Mesendoderm (in vitro differentiated cells): ENCODE data around the gene CPED1.
A peak's percentile ranks its signal among the peaks of the same experiment; 100 is the strongest.
"Not testable (repeated sequence)": the region's sequence is repeated elsewhere in the genome, so short reads cannot be mapped to it uniquely, and the experiment has no call there.

Experiments
- DNase-seq: peaks from one replicate; pipeline ENCODE4 v3.0.0; 2013
- H2AK5ac ChIP-seq: 2 replicates; pipeline ENCODE4 v1.6.1; 2013; ENCODE audit warnings: low read length, inconsistent platforms
- H2BK120ac ChIP-seq: 2 replicates; pipeline ENCODE4 v1.6.1; 2013; ENCODE audit warnings: low read depth, mild to moderate bottlenecking, low read length, moderate library complexity, mixed read lengths
- H2BK15ac ChIP-seq: replicated peaks from 2 replicates; pipeline ENCODE4 v1.6.1; 2013; ENCODE audit warnings: low read depth, mild to moderate bottlenecking, moderate library complexity
- H2BK5ac ChIP-seq: 2 replicates; pipeline ENCODE4 v1.6.1; 2013; ENCODE audit warnings: low read length, inconsistent platforms
- H3K18ac ChIP-seq: 2 replicates; pipeline ENCODE4 v1.6.1; 2013; ENCODE audit warnings: mild to moderate bottlenecking, low read length, mixed read lengths
- H3K23ac ChIP-seq: one replicate; pipeline ENCODE4 v1.6.1; 2013; ENCODE audit warnings: low read length
- H3K27ac ChIP-seq: 2 replicates; pipeline ENCODE4 v1.5.1; 2013; ENCODE audit warnings: low read depth, mild to moderate bottlenecking, inconsistent platforms, low read length, moderate library complexity
- H3K27me3 ChIP-seq: 2 replicates; pipeline ENCODE4 v1.6.1; 2013; ENCODE audit warnings: low read length, control low read depth, mild to moderate bottlenecking, inconsistent platforms; ENCODE audit not compliant: insufficient read depth, poor library complexity
- H3K36me3 ChIP-seq: 2 replicates; pipeline ENCODE4 v1.6.1; 2013; ENCODE audit warnings: low read length, inconsistent platforms; ENCODE audit not compliant: control insufficient read depth, insufficient read depth
- H3K4ac ChIP-seq: one replicate; pipeline ENCODE4 v1.6.1; 2013; ENCODE audit warnings: low read depth, mild to moderate bottlenecking, low read length, moderate library complexity
- H3K4me1 ChIP-seq: 2 replicates; pipeline ENCODE4 v1.6.1; 2013; ENCODE audit warnings: low read depth, low read length, inconsistent platforms; ENCODE audit not compliant: control insufficient read depth
- H3K4me2 ChIP-seq: 2 replicates; pipeline ENCODE4 v1.6.1; 2013; ENCODE audit warnings: low read length
- H3K4me3 ChIP-seq: 2 replicates; pipeline ENCODE4 v1.5.1; 2013; ENCODE audit warnings: mild to moderate bottlenecking, low read length
- H3K56ac ChIP-seq: one replicate; pipeline ENCODE4 v1.6.1; 2013; ENCODE audit warnings: low read length
- H3K79me1 ChIP-seq: 2 replicates; pipeline ENCODE4 v1.6.1; 2013; ENCODE audit warnings: low read length, inconsistent platforms
- H3K79me2 ChIP-seq: 2 replicates; pipeline ENCODE4 v1.6.1; 2013; ENCODE audit warnings: mild to moderate bottlenecking, low read length; ENCODE audit not compliant: control insufficient read depth, insufficient read depth
- H3K9ac ChIP-seq: 2 replicates; pipeline ENCODE4 v1.6.1; 2013; ENCODE audit warnings: low read length, inconsistent platforms
- H4K5ac ChIP-seq: one replicate; pipeline ENCODE4 v1.6.1; 2013; ENCODE audit warnings: low read length
- H4K8ac ChIP-seq: one replicate; pipeline ENCODE4 v1.6.1; 2013; ENCODE audit warnings: low read depth, mild to moderate bottlenecking, control low read depth, low read length, moderate library complexity
- WGBS: extraction: QIAGEN DNeasy Blood & Tissue Kit; methylation state at CpG from one replicate; pipeline ENCODE4 v1.1.7; 2013; ENCODE audit warnings: low lambda C conversion rate, missing lambda C conversion rate; ENCODE audit not compliant: insufficient coverage; ENCODE audit errors: extremely low coverage; 5-methylcytosine and 5-hydroxymethylcytosine counted together

The CPED1 gene

DNA sequence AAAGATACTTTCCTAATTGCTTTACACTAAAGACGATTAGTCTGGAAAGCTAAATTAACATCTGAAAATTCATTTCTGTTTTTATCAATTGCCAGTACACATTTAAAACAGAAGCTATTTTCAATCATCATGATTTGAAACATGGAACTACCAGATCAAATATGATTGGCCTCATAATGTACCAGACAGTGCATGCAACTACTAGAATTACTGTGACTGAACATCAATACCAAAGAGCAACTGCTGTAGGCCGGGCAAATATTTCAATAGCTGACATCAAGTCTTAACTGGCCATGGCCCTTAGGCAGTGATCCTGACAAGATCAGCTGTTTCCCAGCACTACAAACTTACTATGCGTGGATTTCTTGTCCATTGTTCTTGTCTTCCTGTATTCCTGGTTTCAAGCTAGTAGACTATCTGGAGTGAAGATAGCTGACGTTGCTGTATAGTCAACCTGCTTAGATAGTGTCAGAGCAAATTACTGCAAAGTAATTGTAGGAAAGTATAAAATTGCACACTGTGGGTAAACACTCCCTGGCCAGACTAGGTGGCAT, 318.6 kb downstream of the CPED1 start:
- DNase-seq: peak; percentile 38
- Histone ChIP-seq H3K79me1 (no peaks in the 10 kb centered on the region), H3K23ac (peak overlapping the region; percentile 32), H3K79me2 (no peaks in the 10 kb centered on the region), H4K5ac (no peak overlapping the region), H4K8ac (no peak overlapping the region), H2BK120ac (no peak overlapping the region), H3K4ac (no peak overlapping the region), H2BK5ac (no peak overlapping the region), H2AK5ac (no peak overlapping the region), H3K4me1 (no peaks in the 10 kb centered on the region), H3K36me3 (no peaks in the 10 kb centered on the region), H3K4me3 (no peak overlapping the region), H3K18ac (no peak overlapping the region), H3K27ac (no peak overlapping the region), H3K4me2 (no peak overlapping the region), H2BK15ac (no peak overlapping the region), H3K9ac (no peak overlapping the region), H3K56ac (no peak overlapping the region), H3K27me3 (no peaks in the 10 kb centered on the region)
- no CpG with 5 or more reads among the region's 4 CpGs for WGBS

DNA sequence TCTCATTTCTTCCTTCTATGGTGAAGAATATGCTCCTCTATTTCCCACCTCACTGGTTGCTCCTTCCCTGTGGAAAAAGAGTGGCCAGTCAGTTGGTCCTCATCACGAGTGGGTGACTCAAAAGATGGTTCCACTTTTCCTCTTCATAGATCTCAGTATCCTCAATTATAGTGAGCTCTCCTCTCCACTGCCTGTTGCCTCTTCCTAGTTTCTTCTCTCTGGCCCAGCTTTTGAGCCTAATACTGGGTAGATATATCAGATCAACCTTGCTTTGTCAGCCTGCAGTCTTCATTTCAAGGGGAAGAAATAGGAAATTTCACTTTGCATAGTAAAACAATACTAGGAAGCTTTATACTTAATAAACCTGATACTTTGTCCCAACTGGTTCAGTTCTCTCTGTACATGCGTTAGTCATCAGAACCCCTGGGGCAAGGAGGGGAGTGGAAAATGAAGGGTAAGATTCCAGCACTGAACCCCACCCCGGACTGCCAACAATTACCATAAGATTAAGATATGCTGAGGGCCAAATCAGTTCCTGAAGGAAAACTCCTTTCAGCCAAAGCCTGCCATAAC, 324.8 kb downstream of the CPED1 start:
- Histone ChIP-seq H3K79me1 (no peaks in the 10 kb centered on the region), H2AK5ac (no peak overlapping the region), H2BK5ac (no peak overlapping the region), H3K36me3 (no peaks in the 10 kb centered on the region), H2BK15ac (no peak overlapping the region), H4K5ac (no peak overlapping the region), H3K56ac (no peak overlapping the region), H3K79me2 (no peaks in the 10 kb centered on the region), H4K8ac (no peak overlapping the region), H3K9ac (no peak overlapping the region), H3K4me3 (no peak overlapping the region), H3K4me1 (no peaks in the 10 kb centered on the region), H2BK120ac (no peak overlapping the region), H3K27me3 (no peaks in the 10 kb centered on the region), H3K27ac (no peak overlapping the region), H3K23ac (no peak overlapping the region), H3K4me2 (no peak overlapping the region), H3K18ac (no peak overlapping the region), H3K4ac (no peak overlapping the region)
- DNase-seq: no peak
- no CpG with 5 or more reads among the region's 3 CpGs for whole genome bisulfite sequencing

DNA sequence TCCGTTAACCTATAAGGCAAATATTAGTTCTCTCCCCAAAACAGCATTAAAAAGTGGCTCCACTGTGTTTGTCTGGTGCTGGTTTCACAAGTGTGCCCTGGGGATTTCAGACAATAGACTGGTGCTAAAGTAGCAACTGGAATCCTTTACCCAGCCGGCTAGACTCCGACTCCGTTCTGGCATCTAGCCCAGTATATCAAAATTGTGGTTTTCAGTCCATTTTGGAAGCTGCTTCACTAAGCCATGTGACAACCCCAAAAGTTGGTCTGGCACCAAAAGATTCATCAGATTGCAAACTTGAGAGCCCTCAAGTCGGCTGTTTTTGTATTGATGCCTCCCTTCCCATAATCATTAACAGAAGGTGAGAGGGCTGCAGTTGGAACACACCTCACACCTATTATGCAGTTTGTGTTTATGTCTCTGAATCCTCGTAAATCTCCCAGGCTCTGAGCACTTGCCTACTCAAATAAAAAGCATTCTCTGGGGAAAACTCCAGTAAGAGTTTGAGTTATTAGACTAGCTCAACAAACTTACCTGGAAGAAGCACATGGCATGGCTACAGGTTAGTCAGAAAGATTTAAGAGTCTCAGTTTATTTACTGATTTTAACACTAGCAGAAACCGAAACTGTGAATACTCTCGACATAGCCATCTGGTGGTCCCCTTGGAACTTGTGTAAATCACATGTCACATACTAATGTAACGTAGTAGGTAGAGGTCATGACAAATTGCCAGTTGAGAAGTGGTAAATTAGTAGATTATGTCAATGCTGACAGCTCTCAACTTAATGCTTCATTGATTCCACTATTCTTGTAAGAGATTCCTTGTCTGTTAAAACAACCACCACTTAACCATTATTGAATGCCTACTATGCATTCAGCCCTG, 325.5 kb downstream of the CPED1 start:
- no CpG with 5 or more reads among the region's 9 CpGs for WGBS
- Histone ChIP-seq H3K4me3 (no peak overlapping the region), H3K56ac (no peak overlapping the region), H3K23ac (no peak overlapping the region), H2BK5ac (no peak overlapping the region), H2AK5ac (no peak overlapping the region), H3K18ac (no peak overlapping the region), H3K27me3 (no peaks in the 10 kb centered on the region), H2BK120ac (no peak overlapping the region), H2BK15ac (no peak overlapping the region), H4K8ac (no peak overlapping the region), H4K5ac (no peak overlapping the region), H3K79me1 (no peaks in the 10 kb centered on the region), H3K4ac (no peak overlapping the region), H3K27ac (no peak overlapping the region), H3K4me2 (no peak overlapping the region), H3K9ac (no peak overlapping the region), H3K4me1 (no peaks in the 10 kb centered on the region), H3K79me2 (no peaks in the 10 kb centered on the region), H3K36me3 (no peaks in the 10 kb centered on the region)
- peak; percentile 37 for DNase-seq

- not testable (repeated sequence) for H3K79me1 ChIP-seq, H2BK15ac ChIP-seq
Measured at GRCh38 chr7:121315170-121315569, 326.7 kb downstream of the CPED1 start.

DNA sequence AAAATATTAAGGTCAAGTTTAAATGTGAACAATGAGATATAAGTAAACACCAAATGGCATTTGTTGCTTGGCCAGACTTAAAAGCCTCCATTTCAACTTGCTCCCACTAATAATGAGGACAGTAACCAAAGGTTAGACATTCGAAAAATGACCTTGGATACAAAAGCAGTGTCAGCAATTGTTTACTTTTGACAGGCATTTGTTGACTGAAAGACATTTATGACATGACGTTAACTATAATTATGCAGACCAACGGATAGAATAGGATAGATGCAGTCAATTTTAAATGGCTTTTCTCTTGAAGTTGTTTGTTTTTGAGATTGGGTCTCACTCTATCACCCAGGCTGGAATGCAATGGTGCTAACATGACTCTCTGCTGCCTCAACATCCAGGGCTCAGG, 333.9 kb downstream of the CPED1 start:
- no peak overlapping the region for H3K4ac ChIP-seq
- no peaks in the 10 kb centered on the region for H3K36me3 ChIP-seq
- no peak overlapping the region for H3K23ac ChIP-seq
- no peak overlapping the region for H3K18ac ChIP-seq
- H2BK5ac ChIP-seq: no peak overlapping the region
- H3K4me3 ChIP-seq: no peak overlapping the region
- no peak overlapping the region for H4K8ac ChIP-seq
- no peak overlapping the region for H2BK120ac ChIP-seq
- no peaks in the 10 kb centered on the region for H3K79me1 ChIP-seq
- no peaks in the 10 kb centered on the region for H3K27me3 ChIP-seq
- H3K79me2 ChIP-seq: no peaks in the 10 kb centered on the region
- DNase-seq: no peak
- no peak overlapping the region for H3K56ac ChIP-seq
- no peak overlapping the region for H2BK15ac ChIP-seq
- H3K9ac ChIP-seq: no peak overlapping the region
- H3K4me2 ChIP-seq: no peak overlapping the region
- H2AK5ac ChIP-seq: no peak overlapping the region
- H3K27ac ChIP-seq: no peak overlapping the region
- no peak overlapping the region for H4K5ac ChIP-seq
- no peaks in the 10 kb centered on the region for H3K4me1 ChIP-seq
- WGBS: no CpG with 5 or more reads among the region's 3 CpGs

More at GRCh38 chr7:121315170-121315569, 326.7 kb downstream of the CPED1 start:
- H3K4ac ChIP-seq, H3K4me2 ChIP-seq, H4K5ac ChIP-seq, H3K56ac ChIP-seq, H3K79me2 ChIP-seq, DNase-seq, H3K9ac ChIP-seq, H3K23ac ChIP-seq, H2AK5ac ChIP-seq, H3K36me3 ChIP-seq, H3K27ac ChIP-seq, H4K8ac ChIP-seq, H3K4me1 ChIP-seq, H3K27me3 ChIP-seq, H2BK120ac ChIP-seq, H3K4me3 ChIP-seq, H2BK5ac ChIP-seq, H3K18ac ChIP-seq: not testable (repeated sequence)
- WGBS: no CpG with 5 or more reads among the region's 3 CpGs
